Ovary (tissue), 3 donors: Measurements from ENCODE around the gene CEP57L1.

Experiments used
- CTCF ChIP-seq, 3 donors: fragments of 450-650 bp in 2 of 3; fragments of 200-600 bp in 1 of 3; IDR thresholded peaks; one replicate each; pipeline versions ENCODE4 v1.5.1 to v1.8.0; 2016 to 2022; ENCODE audit warnings: antibody characterized with exemption in 3 of 3, mild to moderate bottlenecking in 1 of 3
- EP300 ChIP-seq: sonication (generic); formaldehyde crosslinking; IDR thresholded peaks from one replicate; pipeline ENCODE4 v1.6.1; 2017; ENCODE audit warnings: antibody characterized with exemption
- POLR2A ChIP-seq: fragments of 450-650 bp; IDR thresholded peaks from one replicate; pipeline ENCODE4 v1.6.1; 2017; ENCODE audit warnings: antibody characterized with exemption, mild to moderate bottlenecking, moderate library complexity
- donor health status: DM: no; HTN: no; CAD: no.

- TF ChIP-seq CTCF (IDR thresholded peaks at IDR 0.05) (no peak), EP300 (no peak), POLR2A (no peak)
These were observed 26.1 kb downstream of the CEP57L1 start for GRCh38 chr6:109121411-109121810.
